ENCODE data around the gene ASPRV1. TPM values are rescaled to one million over a fixed set of nuclear protein-coding genes. Genes with fewer than 3 reads are reported as not detected.

The ASPRV1 gene
- total and polyA plus RNA-seq, 3 experiments from 2014 or later, result 0.64 to 0.99 (median 0.77) TPM

- CTCF ChIA-PET, result no interaction called here
- no peaks in the 10 kb centered on the region for H3K4me1 ChIP-seq (ENCODE audit: insufficient read depth, low read length)
- no peak overlapping the region for H3K4me3 Mint-ChIP-seq
Observed at GRCh38 chr2:69962986-69963730, 1.7 kb upstream of the ASPRV1 start.

DNA sequence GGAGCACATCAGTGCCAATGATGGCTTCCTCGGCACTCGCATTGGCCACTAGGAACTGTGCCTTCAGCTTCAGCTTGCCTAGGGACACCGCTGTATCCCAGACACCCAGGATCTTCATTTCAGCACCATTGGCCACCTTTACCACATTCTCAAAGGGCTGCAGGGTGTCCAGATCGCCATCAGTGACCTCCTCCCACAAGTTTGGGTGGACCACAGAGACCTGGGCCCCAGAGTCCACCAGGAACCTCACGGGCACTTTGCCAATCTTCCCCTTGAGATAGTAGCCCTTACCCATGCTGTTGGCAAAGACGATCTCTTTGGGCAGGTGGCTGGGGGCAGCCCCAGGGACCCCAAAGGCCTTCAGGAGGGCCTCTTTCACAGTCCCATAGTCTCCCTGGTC lies 610 bp downstream of the ASPRV1 start:
- Histone ChIP-seq H3K27me3 (ENCODE audit: insufficient read depth, low read length, poor library complexity, severe bottlenecking) (no peaks in the 10 kb centered on the region), H3K27ac (ENCODE audit: low read depth, low read length) (no peak overlapping the region), H3K4me1 (ENCODE audit: insufficient read depth, low read length) (no peaks in the 10 kb centered on the region), H3K9me3 (ENCODE audit: low read length) (no peaks in the 10 kb centered on the region), H3K36me3 (ENCODE audit: insufficient read depth, low read length) (no peaks in the 10 kb centered on the region), H3K4me3 (ENCODE audit: low read length) (no peak overlapping the region)
- Mint-ChIP-seq H3K4me3 (no peak overlapping the region), H3K36me3 (no peaks in the 10 kb centered on the region), H3K4me1 (peaks cover 9 to 12% (median 10%) of the 10 kb centered on the region in 3 donors), H3K27me3 (peaks cover 5 to 9% of the 10 kb centered on the region in 2 donors), H3K27ac (no peak overlapping the region), H3K9me3 (no peaks in the 10 kb centered on the region)
- peak in 1 of 5 donors; percentile 8 for DNase-seq
- ChIA-PET POLR2A (no interaction called here), CTCF (no interaction called here)

More at GRCh38 chr2:69962986-69963730, 1.7 kb upstream of the ASPRV1 start:
- no peaks in the 10 kb centered on the region for H3K9me3 ChIP-seq (ENCODE audit: low read length)
- Mint-ChIP-seq H3K36me3 (no peaks in the 10 kb centered on the region), H3K9me3 (no peaks in the 10 kb centered on the region), H3K4me1 (peaks cover 2 to 5% (median 4%) of the 10 kb centered on the region in 3 donors), H3K27me3 (peaks cover 5 to 9% of the 10 kb centered on the region in 2 donors), H3K27ac (peak overlapping the region in 1 of 8 donors; percentile 67)
- H3K27me3 ChIP-seq (ENCODE audit: insufficient read depth, low read length, poor library complexity, severe bottlenecking), result no peaks in the 10 kb centered on the region
- no peak overlapping the region for H3K4me3 ChIP-seq (ENCODE audit: low read length)
- POLR2A ChIA-PET, result no interaction called here
- H3K36me3 ChIP-seq (ENCODE audit: insufficient read depth, low read length), result no peaks in the 10 kb centered on the region
- no peak overlapping the region for H3K27ac ChIP-seq (ENCODE audit: low read depth, low read length)
- peak in 1 of 5 donors; percentile 4 for DNase-seq

DNA sequence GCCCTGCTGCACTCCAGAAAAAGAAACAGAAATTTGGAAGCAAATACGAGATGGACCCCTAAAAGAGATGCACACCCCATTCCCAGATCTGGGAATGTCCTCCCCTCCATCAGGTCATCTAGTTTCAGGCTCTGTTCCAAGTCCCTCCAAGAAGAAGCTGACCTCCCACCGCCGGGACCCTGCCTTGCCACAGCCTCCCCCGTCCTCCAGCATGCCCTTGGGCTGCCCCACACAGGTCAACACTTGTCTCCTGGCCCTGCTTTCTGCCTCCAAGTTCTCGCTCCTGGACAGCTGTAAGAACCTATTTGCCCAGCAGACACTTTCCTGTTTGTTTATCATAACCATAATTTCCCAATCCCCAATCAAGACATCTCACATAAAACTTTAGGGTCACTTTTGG lies 2.0 kb downstream of the ASPRV1 start:
- Mint-ChIP-seq H3K27me3 (peaks cover 5 to 9% of the 10 kb centered on the region in 2 donors), H3K9me3 (no peaks in the 10 kb centered on the region), H3K27ac (peak overlapping the region in 1 of 8 donors; percentile 72), H3K36me3 (no peaks in the 10 kb centered on the region), H3K4me1 (peaks cover 6 to 8% (median 7%) of the 10 kb centered on the region in 3 donors), H3K4me3 (no peak overlapping the region)
- Histone ChIP-seq H3K27me3 (ENCODE audit: insufficient read depth, low read length, poor library complexity, severe bottlenecking) (no peaks in the 10 kb centered on the region), H3K9me3 (ENCODE audit: low read length) (no peaks in the 10 kb centered on the region), H3K4me3 (ENCODE audit: low read length) (no peak overlapping the region), H3K4me1 (ENCODE audit: insufficient read depth, low read length) (no peaks in the 10 kb centered on the region), H3K27ac (ENCODE audit: low read depth, low read length) (no peak overlapping the region), H3K36me3 (ENCODE audit: insufficient read depth, low read length) (no peaks in the 10 kb centered on the region)
- DNase-seq, result no peak
- CTCF ChIA-PET, result no interaction called here
- POLR2A ChIA-PET, result no interaction called here

GRCh38 chr2:69958480-69958879 lies 3.0 kb downstream of the ASPRV1 start:
- CTCF ChIA-PET, result no interaction called here

DNA sequence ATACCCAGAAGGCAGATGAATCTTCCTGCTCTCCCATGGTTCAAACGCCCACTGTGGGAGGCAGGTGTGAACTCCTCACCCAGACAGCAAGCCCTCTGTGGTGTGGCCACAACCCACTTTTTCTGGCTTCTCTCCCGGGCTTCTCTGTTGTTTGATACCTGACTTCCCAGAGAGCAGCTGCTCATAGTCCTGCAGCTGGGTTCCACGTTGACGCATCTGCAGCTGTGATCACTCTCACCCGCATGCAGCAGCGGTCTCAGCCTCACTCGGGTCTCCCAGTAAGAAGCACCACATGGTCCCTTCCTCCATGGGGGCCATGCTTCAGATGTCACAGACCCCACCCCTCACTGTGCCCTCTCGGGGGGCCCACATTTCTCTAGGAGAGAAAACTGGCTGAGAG lies 3.5 kb downstream of the ASPRV1 start:
- POLR2A ChIA-PET, result no interaction called here
- H3K9me3 Mint-ChIP-seq, result no peaks in the 10 kb centered on the region
- H3K27ac Mint-ChIP-seq, result peak overlapping the region in 2 of 8 donors; percentile 60 to 79
- Histone ChIP-seq H3K27ac (ENCODE audit: low read depth, low read length) (no peak overlapping the region), H3K27me3 (ENCODE audit: insufficient read depth, low read length, poor library complexity, severe bottlenecking) (no peaks in the 10 kb centered on the region), H3K36me3 (ENCODE audit: insufficient read depth, low read length) (no peaks in the 10 kb centered on the region), H3K9me3 (ENCODE audit: low read length) (no peaks in the 10 kb centered on the region), H3K4me3 (ENCODE audit: low read length) (no peak overlapping the region), H3K4me1 (ENCODE audit: insufficient read depth, low read length) (no peaks in the 10 kb centered on the region)
- peak in 1 of 5 donors; percentile 18 for DNase-seq
- H3K4me1 Mint-ChIP-seq, result peaks cover 6 to 8% (median 7%) of the 10 kb centered on the region in 3 donors
- CTCF ChIA-PET, result no interaction called here
- peak overlapping the region in 1 of 7 donors; percentile 69 for H3K4me3 Mint-ChIP-seq
- peaks cover 5 to 8% of the 10 kb centered on the region in 2 donors for H3K27me3 Mint-ChIP-seq
- H3K36me3 Mint-ChIP-seq, result no peaks in the 10 kb centered on the region

More at GRCh38 chr2:69958480-69958879, 3.0 kb downstream of the ASPRV1 start:
- POLR2A ChIA-PET, result no interaction called here
- Histone ChIP-seq H3K27ac (ENCODE audit: low read depth, low read length) (no peak overlapping the region), H3K4me3 (ENCODE audit: low read length) (no peak overlapping the region), H3K36me3 (ENCODE audit: insufficient read depth, low read length) (no peaks in the 10 kb centered on the region), H3K27me3 (ENCODE audit: insufficient read depth, low read length, poor library complexity, severe bottlenecking) (no peaks in the 10 kb centered on the region), H3K9me3 (ENCODE audit: low read length) (no peaks in the 10 kb centered on the region), H3K4me1 (ENCODE audit: insufficient read depth, low read length) (no peaks in the 10 kb centered on the region)
- Mint-ChIP-seq H3K27me3 (peaks cover 5 to 9% of the 10 kb centered on the region in 2 donors), H3K9me3 (no peaks in the 10 kb centered on the region), H3K36me3 (no peaks in the 10 kb centered on the region), H3K27ac (peak overlapping the region in 1 of 8 donors; percentile 65), H3K4me3 (no peak overlapping the region), H3K4me1 (peaks cover 6 to 8% (median 7%) of the 10 kb centered on the region in 3 donors)
- no peak for DNase-seq

DNA sequence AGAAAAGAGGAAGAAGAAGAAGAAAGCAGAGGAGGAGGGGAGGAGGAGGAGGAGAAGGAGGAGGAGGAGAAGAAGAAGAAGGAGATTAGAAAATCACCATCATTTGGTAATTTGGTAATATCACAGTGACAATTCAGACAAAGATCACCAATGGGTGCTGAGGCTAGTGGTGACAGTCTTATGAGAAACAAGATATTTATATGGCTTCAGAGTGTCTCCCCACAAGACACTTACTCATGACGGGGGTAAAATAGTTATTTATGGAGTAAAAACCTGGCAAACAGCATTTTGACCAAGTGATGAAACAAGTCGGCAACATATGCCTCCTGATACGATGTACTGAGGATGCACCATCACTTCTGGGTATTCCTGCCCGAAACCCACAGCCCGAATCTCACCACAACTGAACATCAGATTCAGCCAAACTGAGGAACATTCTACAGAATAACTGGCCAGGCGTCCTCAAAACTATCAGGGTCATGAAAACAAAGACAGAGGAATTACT lies 4.9 kb downstream of the ASPRV1 start:
- Histone ChIP-seq H3K4me3 (ENCODE audit: low read length) (no peak overlapping the region), H3K4me1 (ENCODE audit: insufficient read depth, low read length) (no peaks in the 10 kb centered on the region), H3K36me3 (ENCODE audit: insufficient read depth, low read length) (no peaks in the 10 kb centered on the region), H3K27me3 (ENCODE audit: insufficient read depth, low read length, poor library complexity, severe bottlenecking) (no peaks in the 10 kb centered on the region), H3K27ac (ENCODE audit: low read depth, low read length) (no peak overlapping the region), H3K9me3 (ENCODE audit: low read length) (no peaks in the 10 kb centered on the region)
- no peaks in the 10 kb centered on the region for H3K36me3 Mint-ChIP-seq
- peak overlapping the region in 1 of 8 donors; percentile 43 for H3K27ac Mint-ChIP-seq
- CTCF ChIA-PET, result no interaction called here
- DNase-seq, result no peak
- POLR2A ChIA-PET, result no interaction called here
- peaks cover 6 to 8% (median 7%) of the 10 kb centered on the region in 3 donors for H3K4me1 Mint-ChIP-seq
- no peaks in the 10 kb centered on the region for H3K9me3 Mint-ChIP-seq
- H3K4me3 Mint-ChIP-seq, result no peak overlapping the region
- peaks cover 5 to 8% of the 10 kb centered on the region in 2 donors for H3K27me3 Mint-ChIP-seq

- no peaks in the 10 kb centered on the region for H3K4me1 ChIP-seq (ENCODE audit: insufficient read depth, low read length)
- CTCF ChIA-PET, result no interaction called here
- H3K4me3 Mint-ChIP-seq, result peak overlapping the region in 1 of 7 donors; percentile 65
- no peak overlapping the region for H3K27ac ChIP-seq (ENCODE audit: low read depth, low read length)
- no peaks in the 10 kb centered on the region for H3K9me3 ChIP-seq (ENCODE audit: low read length)
- peaks cover 6 to 8% (median 7%) of the 10 kb centered on the region in 3 donors for H3K4me1 Mint-ChIP-seq
- no peaks in the 10 kb centered on the region for H3K9me3 Mint-ChIP-seq
- POLR2A ChIA-PET, result no interaction called here
- H3K27ac Mint-ChIP-seq, result peak overlapping the region in 1 of 8 donors; percentile 67
- no peaks in the 10 kb centered on the region for H3K27me3 ChIP-seq (ENCODE audit: insufficient read depth, low read length, poor library complexity, severe bottlenecking)
- DNase-seq, result peak in 1 of 5 donors; percentile 19
- no peak overlapping the region for H3K4me3 ChIP-seq (ENCODE audit: low read length)
- no peaks in the 10 kb centered on the region for H3K36me3 ChIP-seq (ENCODE audit: insufficient read depth, low read length)
- peaks cover 2 to 5% of the 10 kb centered on the region in 2 donors for H3K27me3 Mint-ChIP-seq
- no peaks in the 10 kb centered on the region for H3K36me3 Mint-ChIP-seq
Observed at GRCh38 chr2:69955029-69955428, 6.4 kb downstream of the ASPRV1 start.

GRCh38 chr2:69954084-69954483 lies 7.3 kb downstream of the ASPRV1 start:
- no peak overlapping the region for H3K4me3 Mint-ChIP-seq
- Histone ChIP-seq H3K4me1 (ENCODE audit: insufficient read depth, low read length) (no peaks in the 10 kb centered on the region), H3K27ac (ENCODE audit: low read depth, low read length) (no peak overlapping the region), H3K4me3 (ENCODE audit: low read length) (no peak overlapping the region), H3K36me3 (ENCODE audit: insufficient read depth, low read length) (no peaks in the 10 kb centered on the region), H3K9me3 (ENCODE audit: low read length) (no peaks in the 10 kb centered on the region), H3K27me3 (ENCODE audit: insufficient read depth, low read length, poor library complexity, severe bottlenecking) (no peaks in the 10 kb centered on the region)
- no peak for DNase-seq
- POLR2A ChIA-PET, result no interaction called here
- CTCF ChIA-PET, result no interaction called here
- H3K9me3 Mint-ChIP-seq, result no peaks in the 10 kb centered on the region
- H3K27ac Mint-ChIP-seq, result peak overlapping the region in 1 of 8 donors; percentile 29
- H3K27me3 Mint-ChIP-seq, result no peaks in the 10 kb centered on the region
- H3K4me1 Mint-ChIP-seq, result peaks cover 6 to 9% (median 7%) of the 10 kb centered on the region in 3 donors
- no peaks in the 10 kb centered on the region for H3K36me3 Mint-ChIP-seq
